H1 (cell line): ENCODE results near the gene EIF4E1B. TPM values are rescaled to one million over a fixed set of nuclear protein-coding genes. Genes with fewer than 3 reads are reported as not detected.

Source experiments
- CTCF ChIA-PET: fragments of 300-600 bp; sonication (Branson Sonifier 250); formaldehyde crosslinking; loops from one replicate; lab custom pipeline; 2021; ENCODE audit not compliant: partially characterized antibody; lab: Charles Lee
- POLR2A ChIA-PET: fragments of 300-600 bp; sonication (Branson Sonifier 250); formaldehyde crosslinking; loops from one replicate; lab custom pipeline; 2021; ENCODE audit warnings: inconsistent platforms; ENCODE audit not compliant: partially characterized antibody; lab: Charles Lee
- DNase-seq, 2 experiments: peaks; one replicate each; pipeline versions ENCODE4 v3.0.0 to v3.0.0-alpha.2; 2010 to 2022; ENCODE audit warnings: low spot score in 2 of 2, low read depth in 1 of 2, mixed read lengths in 1 of 2
- FAIRE-seq: peaks from 2 replicates; lab custom pipeline; 2011; peaks lifted over from hg19 to GRCh38; lab: Jason Lieb, UNC
- H2AFZ ChIP-seq: 2 replicates; pipeline ENCODE4 v1.8.1; 2012; ENCODE audit warnings: low read length, inconsistent platforms
- H2AK5ac ChIP-seq: 2 replicates; pipeline ENCODE4 v1.6.1; 2013; ENCODE audit warnings: low read depth, low read length
- H2BK120ac ChIP-seq: replicated peaks from 2 replicates; pipeline ENCODE3; 2013; ENCODE audit warnings: low read depth, low read length, inconsistent platforms
- H2BK12ac ChIP-seq: 2 replicates; pipeline ENCODE4 v1.6.1; 2013; ENCODE audit warnings: low read depth, low read length
- H2BK15ac ChIP-seq: 2 replicates; pipeline ENCODE4 v1.6.1; 2013; ENCODE audit warnings: low read length
- H2BK20ac ChIP-seq: 2 replicates; pipeline ENCODE4 v1.6.1; 2013; ENCODE audit warnings: low read length
- H2BK5ac ChIP-seq: 2 replicates; pipeline ENCODE4 v1.6.1; 2013; ENCODE audit warnings: low read depth, low read length
- H3K14ac ChIP-seq: 2 replicates; pipeline ENCODE4 v1.6.1; 2013; ENCODE audit warnings: inconsistent platforms; ENCODE audit not compliant: insufficient read length
- H3K18ac ChIP-seq: 2 replicates; pipeline ENCODE4 v1.6.1; 2013; ENCODE audit warnings: low read length; ENCODE audit errors: extremely low read depth
- H3K23ac ChIP-seq: 2 replicates; pipeline ENCODE4 v1.6.1; 2013; ENCODE audit warnings: inconsistent platforms; ENCODE audit not compliant: insufficient read length
- H3K23me2 ChIP-seq: 2 replicates; pipeline ENCODE4 v1.6.1; 2013; ENCODE audit warnings: low read depth, low read length
- H3K27ac ChIP-seq: 2 replicates; pipeline ENCODE4 v1.6.1; 2011; ENCODE audit warnings: low read depth, low read length, inconsistent platforms
- H3K27me3 ChIP-seq, 4 experiments: replicated peaks in 1 of 4; 1 replicate in 1 of 4; 2 replicates in 3 of 4; pipeline versions ENCODE4 v1.6.1 to v1.8.1; 2011 to 2013; ENCODE audit warnings: low read length in 3 of 4, mild to moderate bottlenecking in 3 of 4, inconsistent platforms in 2 of 4, mixed read lengths in 2 of 4, moderate library complexity in 1 of 4; ENCODE audit not compliant: control insufficient read depth in 3 of 4, insufficient read depth in 3 of 4; ENCODE audit errors: extremely low read depth in 1 of 4
- H3K36me3 ChIP-seq, 4 experiments: 2 replicates each; pipeline versions ENCODE4 v1.6.1 to v1.8.1; 2011 to 2013; ENCODE audit warnings: mild to moderate bottlenecking in 4 of 4, low read length in 3 of 4, moderate library complexity in 2 of 4, control low read depth in 1 of 4, inconsistent platforms in 1 of 4; ENCODE audit not compliant: insufficient read depth in 4 of 4, control insufficient read depth in 2 of 4
- H3K4ac ChIP-seq: replicated peaks from 2 replicates; pipeline ENCODE3; 2013; ENCODE audit warnings: low read length, low read depth, mixed read lengths, inconsistent platforms; ENCODE audit not compliant: insufficient read length
- H3K4me1 ChIP-seq, 4 experiments: replicated peaks in 1 of 4; 1 replicate in 1 of 4; 2 replicates in 3 of 4; pipeline versions ENCODE4 v1.6.1 to v1.8.1; 2011 to 2013; ENCODE audit warnings: low read length in 3 of 4, inconsistent platforms in 2 of 4, mixed read lengths in 1 of 4; ENCODE audit not compliant: insufficient read depth in 4 of 4, control insufficient read depth in 3 of 4
- H3K4me2 ChIP-seq, 2 experiments: 2 replicates each; pipeline versions ENCODE4 v1.6.1 to v1.8.1; 2011 to 2013; ENCODE audit warnings: low read depth in 2 of 2, low read length in 2 of 2, control low read depth in 1 of 2, inconsistent platforms in 1 of 2, mild to moderate bottlenecking in 1 of 2; ENCODE audit not compliant: insufficient read depth in 1 of 2
- H3K4me3 ChIP-seq, 4 experiments: fragments of 200-600, 300-600 bp in 1 of 4; sonication (generic), shearing (Covaris generic), sonication (Bioruptor Twin) in 1 of 4; 2 replicates each; pipeline versions ENCODE4 v1.5.1 to v1.8.1; 2011 to 2016; ENCODE audit warnings: low read length in 4 of 4, low read depth in 3 of 4, control low read depth in 2 of 4, inconsistent platforms in 2 of 4, mild to moderate bottlenecking in 2 of 4, mixed read lengths in 1 of 4, moderate library complexity in 1 of 4; ENCODE audit not compliant: insufficient read depth in 2 of 4; ENCODE audit errors: extremely low read depth in 1 of 4
- H3K56ac ChIP-seq: replicated peaks from 2 replicates; pipeline ENCODE3; 2013; ENCODE audit warnings: low read depth, mild to moderate bottlenecking, mixed read lengths, low read length, inconsistent platforms; ENCODE audit not compliant: insufficient read length
- H3K79me1 ChIP-seq: 2 replicates; pipeline ENCODE4 v1.6.1; 2013; ENCODE audit warnings: low read depth, low read length, control low read depth
- H3K79me2 ChIP-seq, 2 experiments: 2 replicates each; pipeline versions ENCODE4 v1.6.1 to v1.8.1; 2012 to 2013; ENCODE audit warnings: low read length in 2 of 2, mild to moderate bottlenecking in 2 of 2, inconsistent platforms in 1 of 2; ENCODE audit not compliant: insufficient read depth in 2 of 2, control insufficient read depth in 1 of 2
- H3K9ac ChIP-seq, 4 experiments: replicated peaks in 1 of 4; 1 replicate in 1 of 4; 2 replicates in 3 of 4; pipeline versions ENCODE4 v1.6.1 to v1.8.1; 2011 to 2013; ENCODE audit warnings: low read depth in 3 of 4, low read length in 3 of 4, control low read depth in 2 of 4, mild to moderate bottlenecking in 2 of 4, moderate library complexity in 2 of 4, inconsistent platforms in 1 of 4; ENCODE audit errors: extremely low read depth in 1 of 4
- H3K9me3 ChIP-seq, 2 experiments: 2 replicates each; pipeline versions ENCODE4 v1.6.1 to v1.8.1; 2012 to 2013; ENCODE audit warnings: mild to moderate bottlenecking in 2 of 2, moderate library complexity in 2 of 2, control low read depth in 1 of 2, inconsistent platforms in 1 of 2, low read depth in 1 of 2, low read length in 1 of 2, mixed read lengths in 1 of 2; ENCODE audit not compliant: insufficient read depth in 2 of 2
- H4K20me1 ChIP-seq, 2 experiments: replicated peaks in 1 of 2; 2 replicates each; pipeline versions ENCODE3 to v1.8.1; 2011 to 2013; ENCODE audit warnings: inconsistent platforms in 2 of 2, low read length in 2 of 2, mild to moderate bottlenecking in 1 of 2; ENCODE audit not compliant: insufficient read depth in 2 of 2, control insufficient read depth in 1 of 2
- H4K5ac ChIP-seq: 2 replicates; pipeline ENCODE4 v1.6.1; 2013; ENCODE audit warnings: low read length, low read depth, mixed read lengths, inconsistent platforms; ENCODE audit not compliant: insufficient read length
- H4K8ac ChIP-seq: 2 replicates; pipeline ENCODE4 v1.8.0; 2013; ENCODE audit warnings: mild to moderate bottlenecking, moderate library complexity, low read length, inconsistent platforms; ENCODE audit not compliant: insufficient read depth; ENCODE audit errors: extremely low read depth
- H4K91ac ChIP-seq: replicated peaks from 2 replicates; pipeline ENCODE3; 2013; ENCODE audit warnings: low read length, mixed read lengths, inconsistent platforms; ENCODE audit not compliant: insufficient read length
- KDM1A ChIP-seq: fragments of 200-600, 300-600 bp; sonication (generic); IDR thresholded peaks from 2 replicates; pipeline ENCODE4 v1.7.1; 2016; ENCODE audit warnings: mild to moderate bottlenecking, low read length, borderline replicate concordance
- SAP30 ChIP-seq: fragments of 300-600 bp; sonication (generic); IDR thresholded peaks from 2 replicates; pipeline ENCODE4 v1.7.1; 2012; ENCODE audit warnings: low read length, moderate library complexity, mild to moderate bottlenecking, inconsistent platforms; ENCODE audit not compliant: insufficient read depth, insufficient replicate concordance
- WGBS, 2 experiments: shearing (Covaris generic) in 1 of 2; methylation state at CpG; one replicate each; pipeline versions ENCODE4 v1.1.6 to v1.1.7; 2013 to 2015; ENCODE audit warnings: low lambda C conversion rate in 2 of 2, mixed read lengths in 2 of 2, inconsistent platforms in 1 of 2, low coverage in 1 of 2, missing lambda C conversion rate in 1 of 2; ENCODE audit not compliant: insufficient replicate concordance in 2 of 2, insufficient coverage in 1 of 2, insufficient read length in 1 of 2; ENCODE audit errors: extremely low coverage in 1 of 2, missing lambda C conversion rate in 1 of 2; 5-methylcytosine and 5-hydroxymethylcytosine counted together
- polyA plus RNA-seq, 7 experiments: library from polyadenylated mRNA; depleted of rRNA in 3 of 7; stranded (reverse) in 5 of 7; unstranded in 2 of 7; fragments of >200 nt in 5 of 7; fragments of 200-250 nt in 2 of 7; gene quantifications; 1 replicate in 5 of 7; 2 replicates in 1 of 7; 4 replicates in 1 of 7; pipeline versions ENCODE4 v1.2.1 to v1.2.3, GENCODE V29; 2011 to 2013; ENCODE audit warnings: missing spikeins in 2 of 7, mixed read lengths in 2 of 7
- total RNA-seq: library from RNA; stranded (reverse); fragmentation: NEBNext Ultra II Directional; extraction: Animal tissue kit (Norgen Biotek cat#: 25700); gene quantifications from 2 replicates; pipeline ENCODE4 v1.2.1, GENCODE V29; 2021

Gene EIF4E1B
- total and polyA plus RNA-seq, 2 of the 8 experiments (the other 6 are each of a cell fraction or from before 2014, with no cell fraction given) = 0.97 to 1.3 TPM

- no peak overlapping the region for H3K27ac ChIP-seq
- H3K9ac ChIP-seq = no peak overlapping the region
- ChIA-PET CTCF (interaction anchor here (0.6 to 6.0 kb wide), 9 partner anchors 10 to 83 kb away, joined by 3 to 37 read pairs (median 5); no protein-coding TSS in a partner anchor), POLR2A (interaction anchor here (0.9 to 2.6 kb wide), 4 partner anchors 11 to 70 kb away, joined by 3 to 14 read pairs (median 3); partner anchors contain the start of gene RNF44)
- H3K9me3 ChIP-seq = no peaks in the 10 kb centered on the region
- peaks cover 5 to 13% of the 10 kb centered on the region in 2 experiments for H4K20me1 ChIP-seq
- H2AK5ac ChIP-seq = no peak overlapping the region
- no peak overlapping the region for H3K4me2 ChIP-seq
- no peak overlapping the region for H2BK120ac ChIP-seq
- no peak overlapping the region for H3K4me3 ChIP-seq
- no peak overlapping the region for H2BK15ac ChIP-seq
- no peak overlapping the region for H3K4ac ChIP-seq
- no peak for DNase-seq
- no peak overlapping the region for H4K8ac ChIP-seq
- no peaks in the 10 kb centered on the region for H3K36me3 ChIP-seq
- no peak overlapping the region for H2AFZ ChIP-seq
- no peak overlapping the region for H3K14ac ChIP-seq
- no peak overlapping the region for H4K5ac ChIP-seq
- no peak for TF ChIP-seq SAP30
- TF ChIP-seq KDM1A = peak; percentile 81; the same call in 1 of the 2 replicates
- peaks cover 0 to 14% (median 10%) of the 10 kb centered on the region in 4 experiments; a peak in 5 of 7 replicates for H3K27me3 ChIP-seq
- 72% methylated on average over 3 of the region's 3 CpGs; no CpG with 5 or more reads in 1 of the 2 experiments for WGBS, 2 experiments
- no peak overlapping the region for H2BK20ac ChIP-seq
- H4K91ac ChIP-seq = no peak overlapping the region
- H3K56ac ChIP-seq = no peak overlapping the region
- peaks cover 6% of the 10 kb centered on the region for H3K23me2 ChIP-seq
- H3K79me2 ChIP-seq = no peaks in the 10 kb centered on the region
- no peak overlapping the region for H2BK12ac ChIP-seq
- no peaks in the 10 kb centered on the region for H3K79me1 ChIP-seq
- no peak overlapping the region for H3K18ac ChIP-seq
- H3K4me1 ChIP-seq = peaks cover 0 to 12% (median 5%) of the 10 kb centered on the region in 4 experiments; a peak in 5 of 7 replicates
- no peak for FAIRE-seq
- H3K23ac ChIP-seq = no peak overlapping the region
- H2BK5ac ChIP-seq = no peak overlapping the region
Observed at GRCh38 chr5:176606875-176607274, 23.6 kb upstream of the EIF4E1B start.
